ENCODE data around the gene MAP3K2.

Gene MAP3K2

GRCh38 chr2:127417406-127417805, 29.6 kb upstream of the MAP3K2 start:
- Histone ChIP-seq H3K9me3 (ENCODE audit: control insufficient read depth, insufficient read depth, low read length) (no peaks in the 10 kb centered on the region), H3K4me2 (ENCODE audit: low read length) (no peak overlapping the region)

DNA sequence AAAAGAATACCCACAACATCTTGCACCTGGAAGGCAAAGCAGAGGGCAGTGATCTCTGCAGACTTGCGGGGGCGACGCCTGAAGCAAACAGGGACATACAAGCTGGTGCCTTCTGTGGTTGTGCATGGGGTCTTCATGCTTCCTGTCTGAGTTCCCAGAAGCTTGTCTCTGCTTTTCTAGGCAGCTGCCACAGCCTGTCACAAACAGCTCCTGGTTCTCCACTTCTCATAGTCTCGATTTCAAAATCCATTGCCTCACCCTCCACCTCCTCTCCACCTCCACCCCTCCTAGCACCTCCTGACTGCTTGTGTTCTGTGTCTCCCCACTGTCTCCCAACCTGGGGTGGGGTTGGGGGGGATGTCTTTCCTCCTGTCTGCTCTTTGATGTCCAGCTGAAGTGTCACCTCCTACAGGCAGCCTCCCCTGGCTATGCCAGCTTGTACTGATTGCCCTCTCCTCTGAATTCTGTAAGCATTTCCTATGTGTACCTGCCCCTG, 28.8 kb upstream of the MAP3K2 start:
- H3K27me3 ChIP-seq (ENCODE audit: control insufficient read depth, low read length), result peaks cover 13% of the 10 kb centered on the region
- no peaks in the 10 kb centered on the region for H3K36me3 ChIP-seq (ENCODE audit: control insufficient read depth, low read length)
- H3K4me1 ChIP-seq (ENCODE audit: control insufficient read depth, low read length), result peaks cover 24% of the 10 kb centered on the region
- TF ChIP-seq EZH2phosphoT487 (IDR thresholded peaks at IDR 0.05; ENCODE audit: borderline replicate concordance, low read length) (no peak), CTCF (IDR thresholded peaks at IDR 0.05; ENCODE audit: low read depth, low read length, poor library complexity, severe bottlenecking) (no peak)
- no peaks in the 10 kb centered on the region for H4K20me1 ChIP-seq (ENCODE audit: control insufficient read depth, insufficient read depth, low read depth, low read length)
- H3K4me3 ChIP-seq (ENCODE audit: low read length), result peak overlapping the region; percentile 57
- no peaks in the 10 kb centered on the region for H3K79me2 ChIP-seq (ENCODE audit: control insufficient read depth, low read length)
- no peaks in the 10 kb centered on the region for H3K9me2 ChIP-seq (replicated peaks; ENCODE audit: control insufficient read depth, low read length)
- H3K27ac ChIP-seq (ENCODE audit: low read depth, low read length), result no peak overlapping the region
- peak overlapping the region; percentile 66 for H3K4me2 ChIP-seq (ENCODE audit: low read length)
- H3F3A ChIP-seq (ENCODE audit: control insufficient read depth, insufficient read depth), result no peaks in the 10 kb centered on the region
- no peaks in the 10 kb centered on the region for H3K9me3 ChIP-seq (ENCODE audit: control insufficient read depth, insufficient read depth, low read length)

More at GRCh38 chr2:127417406-127417805, 29.6 kb upstream of the MAP3K2 start:
- Histone ChIP-seq H3K79me2 (ENCODE audit: control insufficient read depth, low read length) (no peaks in the 10 kb centered on the region), H3F3A (ENCODE audit: control insufficient read depth, insufficient read depth) (no peaks in the 10 kb centered on the region), H3K9me2 (replicated peaks; ENCODE audit: control insufficient read depth, low read length) (no peaks in the 10 kb centered on the region), H3K36me3 (ENCODE audit: control insufficient read depth, low read length) (no peaks in the 10 kb centered on the region), H3K27ac (ENCODE audit: low read depth, low read length) (no peak overlapping the region), H3K4me1 (ENCODE audit: control insufficient read depth, low read length) (peaks cover 19% of the 10 kb centered on the region), H3K4me3 (ENCODE audit: low read length) (no peak overlapping the region), H3K27me3 (ENCODE audit: control insufficient read depth, low read length) (peaks cover 20% of the 10 kb centered on the region), H4K20me1 (ENCODE audit: control insufficient read depth, insufficient read depth, low read depth, low read length) (no peaks in the 10 kb centered on the region)
- TF ChIP-seq EZH2phosphoT487 (IDR thresholded peaks at IDR 0.05; ENCODE audit: borderline replicate concordance, low read length) (no peak), CTCF (IDR thresholded peaks at IDR 0.05; ENCODE audit: low read depth, low read length, poor library complexity, severe bottlenecking) (no peak)

DNA sequence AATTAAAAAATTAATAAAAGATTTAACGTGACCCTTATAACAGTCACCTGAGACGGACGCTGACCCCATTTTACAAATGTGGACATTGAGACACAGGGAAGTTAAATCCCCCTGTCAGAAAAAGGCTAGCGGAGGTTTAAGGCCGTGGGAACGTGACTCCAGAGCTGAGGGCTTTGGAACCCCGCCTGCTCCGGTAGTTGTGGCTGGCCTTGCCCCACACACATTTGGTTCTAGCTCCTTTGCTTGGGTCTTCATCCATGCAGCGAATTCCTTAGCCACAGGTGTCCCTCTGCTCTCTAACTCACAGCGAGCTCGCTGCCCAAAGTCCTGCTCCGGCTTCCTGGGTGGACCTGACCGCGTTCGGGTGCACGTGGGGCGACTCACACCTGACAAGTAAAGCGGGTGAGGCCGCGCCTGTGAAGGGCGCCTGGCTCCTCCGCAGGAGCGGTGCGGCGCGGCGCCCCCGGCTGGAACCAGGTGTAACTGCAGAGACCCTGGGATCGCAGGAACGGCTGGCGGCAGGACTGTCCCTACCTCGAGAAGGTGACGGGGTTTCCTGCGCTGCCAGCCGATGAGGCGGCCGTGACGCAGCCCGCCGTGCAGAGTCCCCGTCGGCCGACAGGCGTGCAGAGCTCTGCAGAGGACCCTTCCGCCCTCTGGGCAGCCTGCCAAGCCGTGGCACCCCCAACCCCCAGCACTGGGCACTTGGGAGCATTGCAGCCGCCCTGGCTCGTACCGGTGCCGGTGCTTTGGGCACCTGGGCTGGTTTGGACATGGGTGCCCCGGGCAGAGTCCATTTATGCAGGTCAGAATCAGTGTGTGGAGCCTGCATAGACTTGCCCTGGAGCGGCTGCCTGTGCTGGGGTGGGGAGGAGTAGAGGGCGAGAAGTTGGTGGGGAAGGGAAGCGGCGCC, 28.1 kb upstream of the MAP3K2 start:
- peaks cover 13% of the 10 kb centered on the region for H3K27me3 ChIP-seq (ENCODE audit: control insufficient read depth, low read length)

More for the DNA sequence above, 28.1 kb upstream of the MAP3K2 start:
- no peaks in the 10 kb centered on the region for H3K9me3 ChIP-seq (ENCODE audit: control insufficient read depth, insufficient read depth, low read length)
- peak overlapping the region; percentile 57 for H3K4me3 ChIP-seq (ENCODE audit: low read length)
- H3K4me1 ChIP-seq (ENCODE audit: control insufficient read depth, low read length), result peaks cover 31% of the 10 kb centered on the region
- H3K4me2 ChIP-seq (ENCODE audit: low read length), result peak overlapping the region; percentile 66
- H4K20me1 ChIP-seq (ENCODE audit: control insufficient read depth, insufficient read depth, low read depth, low read length), result no peaks in the 10 kb centered on the region
- TF ChIP-seq EZH2phosphoT487 (IDR thresholded peaks at IDR 0.05; ENCODE audit: borderline replicate concordance, low read length), result no peak
- TF ChIP-seq CTCF (IDR thresholded peaks at IDR 0.05; ENCODE audit: low read depth, low read length, poor library complexity, severe bottlenecking), result peak; percentile 81
- H3K27ac ChIP-seq (ENCODE audit: low read depth, low read length), result no peak overlapping the region
- H3K36me3 ChIP-seq (ENCODE audit: control insufficient read depth, low read length), result no peaks in the 10 kb centered on the region
- no peaks in the 10 kb centered on the region for H3F3A ChIP-seq (ENCODE audit: control insufficient read depth, insufficient read depth)
- H3K79me2 ChIP-seq (ENCODE audit: control insufficient read depth, low read length), result no peaks in the 10 kb centered on the region
- no peaks in the 10 kb centered on the region for H3K9me2 ChIP-seq (replicated peaks; ENCODE audit: control insufficient read depth, low read length)
